ENCODE data around the gene SLF1. TPM values are rescaled to one million over a fixed set of nuclear protein-coding genes. Genes with fewer than 3 reads are reported as not detected.
A peak's percentile ranks its signal among the peaks of the same experiment; 100 is the strongest.

The SLF1 gene
- total RNA-seq, 1 experiment from 2014 or later: 26.3 TPM

GRCh38 chr5:94691291-94691690 is 72.8 kb downstream of the SLF1 start:
- Histone ChIP-seq H3K9ac (ENCODE audit: low read length) (no peak overlapping the region), H3K9me3 (ENCODE audit: low read length) (no peaks in the 10 kb centered on the region), H3K4me1 (ENCODE audit: low read length) (peaks cover 6% of the 10 kb centered on the region), H4K20me1 (ENCODE audit: insufficient read depth, low read depth, low read length) (no peaks in the 10 kb centered on the region), H2AFZ (ENCODE audit: low read length) (no peak overlapping the region), H3K79me2 (ENCODE audit: low read length) (no peaks in the 10 kb centered on the region), H3K4me2 (ENCODE audit: low read depth, low read length, poor library complexity, severe bottlenecking) (no peak overlapping the region), H3K27me3 (ENCODE audit: low read length) (no peaks in the 10 kb centered on the region), H3K4me3 (ENCODE audit: low read length) (no peak overlapping the region), H3K36me3 (ENCODE audit: insufficient read depth, low read length) (peaks cover 20% of the 10 kb centered on the region; the same call in 1 of the 2 replicates), H3K9me2 (replicated peaks; ENCODE audit: insufficient read depth, low read length) (no peaks in the 10 kb centered on the region), H3K27ac (ENCODE audit: low read length) (no peak overlapping the region)
- DNase-seq: no peak

DNA sequence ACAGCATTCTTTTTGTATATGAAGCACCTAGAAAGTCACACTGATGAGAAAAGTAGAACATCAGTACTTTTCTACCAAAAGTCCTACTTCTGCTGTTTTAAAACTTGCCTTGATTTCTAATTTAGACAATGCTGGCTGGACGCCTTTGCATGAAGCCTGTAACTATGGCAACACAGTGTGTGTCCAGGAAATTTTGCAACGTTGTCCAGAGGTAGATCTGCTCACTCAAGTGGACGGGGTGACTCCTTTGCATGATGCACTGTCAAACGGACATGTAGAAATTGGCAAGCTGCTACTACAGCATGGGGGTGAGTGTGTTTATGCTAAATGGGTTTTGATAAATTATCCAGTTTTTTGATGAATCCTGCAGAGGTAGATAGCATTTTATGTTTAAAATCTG is 73.5 kb downstream of the SLF1 start:
- Histone ChIP-seq H3K4me3 (ENCODE audit: low read length) (no peak overlapping the region), H3K9me3 (ENCODE audit: low read length) (no peaks in the 10 kb centered on the region), H3K27ac (ENCODE audit: low read length) (no peak overlapping the region), H3K79me2 (ENCODE audit: low read length) (no peaks in the 10 kb centered on the region), H3K4me2 (ENCODE audit: low read depth, low read length, poor library complexity, severe bottlenecking) (no peak overlapping the region), H3K9me2 (replicated peaks; ENCODE audit: insufficient read depth, low read length) (no peaks in the 10 kb centered on the region), H3K9ac (ENCODE audit: low read length) (no peak overlapping the region), H3K27me3 (ENCODE audit: low read length) (no peaks in the 10 kb centered on the region), H3K4me1 (ENCODE audit: low read length) (peaks cover 6% of the 10 kb centered on the region), H3K36me3 (ENCODE audit: insufficient read depth, low read length) (peaks cover 23% of the 10 kb centered on the region; the same call in 1 of the 2 replicates), H2AFZ (ENCODE audit: low read length) (no peak overlapping the region), H4K20me1 (ENCODE audit: insufficient read depth, low read depth, low read length) (no peaks in the 10 kb centered on the region)
- DNase-seq: no peak

DNA sequence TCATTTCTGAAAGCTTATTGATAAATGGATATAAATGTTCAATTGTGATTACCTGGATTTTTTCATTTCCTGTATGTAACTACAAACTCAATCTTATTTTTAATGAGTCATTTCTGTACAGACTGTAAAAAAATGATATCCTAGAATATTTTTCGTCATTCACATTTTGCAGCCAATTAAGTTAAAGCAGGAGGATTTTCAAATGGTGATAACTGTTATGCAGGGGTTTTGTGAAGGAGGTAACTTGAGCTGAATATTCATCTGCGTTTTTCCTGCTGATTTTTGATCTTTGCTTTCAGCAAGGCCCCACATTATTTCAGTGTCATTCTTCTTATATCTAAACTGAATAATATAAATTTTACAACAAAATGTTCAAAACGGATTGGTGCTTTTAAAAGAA is 74.1 kb downstream of the SLF1 start:
- Histone ChIP-seq H3K4me3 (ENCODE audit: low read length) (no peak overlapping the region), H3K9me2 (replicated peaks; ENCODE audit: insufficient read depth, low read length) (no peaks in the 10 kb centered on the region), H4K20me1 (ENCODE audit: insufficient read depth, low read depth, low read length) (no peaks in the 10 kb centered on the region), H3K79me2 (ENCODE audit: low read length) (no peaks in the 10 kb centered on the region), H3K4me1 (ENCODE audit: low read length) (peaks cover 6% of the 10 kb centered on the region), H3K9ac (ENCODE audit: low read length) (no peak overlapping the region), H3K4me2 (ENCODE audit: low read depth, low read length, poor library complexity, severe bottlenecking) (no peak overlapping the region), H3K27me3 (ENCODE audit: low read length) (no peaks in the 10 kb centered on the region), H3K36me3 (ENCODE audit: insufficient read depth, low read length) (peaks cover 24% of the 10 kb centered on the region; the same call in 1 of the 2 replicates), H2AFZ (ENCODE audit: low read length) (no peak overlapping the region), H3K27ac (ENCODE audit: low read length) (no peak overlapping the region), H3K9me3 (ENCODE audit: low read length) (no peaks in the 10 kb centered on the region)
- no peak for DNase-seq

DNA sequence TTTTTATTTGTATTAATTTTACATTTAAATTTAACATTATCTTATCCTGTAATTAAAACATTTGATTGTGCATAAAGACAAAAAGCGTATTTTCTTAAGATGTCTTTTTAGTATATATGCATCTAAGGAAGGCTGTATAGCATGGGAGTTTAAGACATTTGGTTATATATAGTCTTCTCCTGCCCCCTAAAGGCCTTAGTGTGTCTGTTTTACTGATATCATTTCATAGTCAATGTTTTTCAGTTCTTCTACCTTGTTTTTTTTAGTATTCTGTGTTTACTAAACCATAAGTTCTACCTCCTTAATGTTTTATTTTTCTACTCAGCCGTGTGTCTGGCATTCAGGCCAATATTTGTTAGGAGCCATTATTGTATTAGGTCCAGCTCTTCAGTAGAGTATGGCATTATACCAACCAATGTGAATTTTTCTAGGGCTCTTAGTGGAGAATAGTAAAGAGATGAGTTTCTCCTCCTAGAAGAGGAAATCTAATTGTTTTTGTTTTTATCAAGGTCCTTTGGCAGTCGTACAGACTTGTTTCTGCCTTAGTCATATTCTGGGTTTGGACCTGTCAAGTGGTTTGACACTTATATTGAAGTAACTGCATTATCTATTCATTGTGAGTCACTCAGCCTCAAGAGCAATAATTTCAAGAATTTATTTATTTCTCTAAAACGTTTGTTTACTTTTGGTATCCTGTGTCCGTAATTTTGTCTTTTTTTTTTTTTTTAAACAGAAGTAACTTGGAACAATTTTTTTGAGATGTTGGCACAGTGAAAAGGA is 74.8 kb downstream of the SLF1 start:
- Histone ChIP-seq H3K36me3 (ENCODE audit: insufficient read depth, low read length) (peaks cover 24% of the 10 kb centered on the region; the same call in 1 of the 2 replicates), H3K4me1 (ENCODE audit: low read length) (peaks cover 6% of the 10 kb centered on the region), H3K27ac (ENCODE audit: low read length) (no peak overlapping the region), H3K79me2 (ENCODE audit: low read length) (no peaks in the 10 kb centered on the region), H3K4me2 (ENCODE audit: low read depth, low read length, poor library complexity, severe bottlenecking) (no peak overlapping the region), H4K20me1 (ENCODE audit: insufficient read depth, low read depth, low read length) (no peaks in the 10 kb centered on the region), H3K9me2 (replicated peaks; ENCODE audit: insufficient read depth, low read length) (no peaks in the 10 kb centered on the region), H3K27me3 (ENCODE audit: low read length) (no peaks in the 10 kb centered on the region), H3K9me3 (ENCODE audit: low read length) (no peaks in the 10 kb centered on the region), H3K9ac (ENCODE audit: low read length) (no peak overlapping the region), H3K4me3 (ENCODE audit: low read length) (no peak overlapping the region), H2AFZ (ENCODE audit: low read length) (no peak overlapping the region)
- peak; percentile 68 for DNase-seq

DNA sequence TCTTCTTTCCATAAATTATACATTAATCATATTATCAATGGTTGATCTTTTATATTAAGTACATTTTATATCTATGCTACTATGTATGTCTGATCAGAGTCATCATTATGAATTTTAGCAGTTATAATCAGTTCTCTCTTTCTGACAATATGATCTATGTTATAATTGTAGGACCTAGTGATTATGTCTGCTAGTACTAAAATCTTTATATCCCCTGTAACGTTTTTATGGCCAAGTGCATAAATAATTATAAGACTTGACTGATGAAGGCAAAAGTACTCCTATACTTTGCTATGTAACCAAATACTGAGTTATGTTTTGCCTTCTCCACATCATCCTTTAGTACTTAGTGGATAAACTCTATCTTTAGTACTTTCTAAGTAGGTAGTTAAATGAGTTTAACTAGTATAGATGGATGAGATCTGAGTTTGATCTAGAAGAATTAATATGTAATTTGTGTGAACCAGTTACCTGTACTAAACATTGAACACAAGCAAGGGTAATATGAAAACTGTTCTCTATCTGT is 75.4 kb downstream of the SLF1 start:
- Histone ChIP-seq H3K27ac (ENCODE audit: low read length) (no peak overlapping the region), H3K27me3 (ENCODE audit: low read length) (no peaks in the 10 kb centered on the region), H4K20me1 (ENCODE audit: insufficient read depth, low read depth, low read length) (no peaks in the 10 kb centered on the region), H3K9me3 (ENCODE audit: low read length) (no peaks in the 10 kb centered on the region), H3K4me1 (ENCODE audit: low read length) (peaks cover 6% of the 10 kb centered on the region), H3K36me3 (ENCODE audit: insufficient read depth, low read length) (peaks cover 21% of the 10 kb centered on the region; the same call in 1 of the 2 replicates), H3K4me3 (ENCODE audit: low read length) (no peak overlapping the region), H2AFZ (ENCODE audit: low read length) (no peak overlapping the region), H3K9ac (ENCODE audit: low read length) (no peak overlapping the region), H3K79me2 (ENCODE audit: low read length) (no peaks in the 10 kb centered on the region), H3K4me2 (ENCODE audit: low read depth, low read length, poor library complexity, severe bottlenecking) (no peak overlapping the region), H3K9me2 (replicated peaks; ENCODE audit: insufficient read depth, low read length) (no peaks in the 10 kb centered on the region)
- no peak for DNase-seq

- Histone ChIP-seq H3K4me1 (ENCODE audit: low read length) (peaks cover 6% of the 10 kb centered on the region), H3K4me3 (ENCODE audit: low read length) (no peak overlapping the region), H3K36me3 (ENCODE audit: insufficient read depth, low read length) (peaks cover 19% of the 10 kb centered on the region; the same call in 1 of the 2 replicates), H3K9ac (ENCODE audit: low read length) (no peak overlapping the region), H2AFZ (ENCODE audit: low read length) (no peak overlapping the region), H3K4me2 (ENCODE audit: low read depth, low read length, poor library complexity, severe bottlenecking) (no peak overlapping the region), H3K9me2 (replicated peaks; ENCODE audit: insufficient read depth, low read length) (no peaks in the 10 kb centered on the region), H3K27me3 (ENCODE audit: low read length) (no peaks in the 10 kb centered on the region), H3K79me2 (ENCODE audit: low read length) (no peaks in the 10 kb centered on the region), H4K20me1 (ENCODE audit: insufficient read depth, low read depth, low read length) (no peaks in the 10 kb centered on the region), H3K27ac (ENCODE audit: low read length) (no peak overlapping the region), H3K9me3 (ENCODE audit: low read length) (no peaks in the 10 kb centered on the region)
- no peak for DNase-seq
Observed at GRCh38 chr5:94694671-94695070, 76.2 kb downstream of the SLF1 start.

- peaks cover 4% of the 10 kb centered on the region; the same call in 1 of the 2 replicates for H3K4me1 ChIP-seq (ENCODE audit: low read length)
- H3K4me3 ChIP-seq (ENCODE audit: low read length): no peak overlapping the region
- H3K79me2 ChIP-seq (ENCODE audit: low read length): no peaks in the 10 kb centered on the region
- peaks cover 12% of the 10 kb centered on the region; the same call in 1 of the 2 replicates for H3K36me3 ChIP-seq (ENCODE audit: insufficient read depth, low read length)
- no peak overlapping the region for H3K4me2 ChIP-seq (ENCODE audit: low read depth, low read length, poor library complexity, severe bottlenecking)
- no peak overlapping the region for H2AFZ ChIP-seq (ENCODE audit: low read length)
- H4K20me1 ChIP-seq (ENCODE audit: insufficient read depth, low read depth, low read length): no peaks in the 10 kb centered on the region
- no peaks in the 10 kb centered on the region for H3K27me3 ChIP-seq (ENCODE audit: low read length)
- no peaks in the 10 kb centered on the region for H3K9me3 ChIP-seq (ENCODE audit: low read length)
- DNase-seq: no peak
- H3K9ac ChIP-seq (ENCODE audit: low read length): no peak overlapping the region
- no peaks in the 10 kb centered on the region for H3K9me2 ChIP-seq (replicated peaks; ENCODE audit: insufficient read depth, low read length)
- H3K27ac ChIP-seq (ENCODE audit: low read length): no peak overlapping the region
Observed at GRCh38 chr5:94698197-94698596, 79.7 kb downstream of the SLF1 start.

DNA sequence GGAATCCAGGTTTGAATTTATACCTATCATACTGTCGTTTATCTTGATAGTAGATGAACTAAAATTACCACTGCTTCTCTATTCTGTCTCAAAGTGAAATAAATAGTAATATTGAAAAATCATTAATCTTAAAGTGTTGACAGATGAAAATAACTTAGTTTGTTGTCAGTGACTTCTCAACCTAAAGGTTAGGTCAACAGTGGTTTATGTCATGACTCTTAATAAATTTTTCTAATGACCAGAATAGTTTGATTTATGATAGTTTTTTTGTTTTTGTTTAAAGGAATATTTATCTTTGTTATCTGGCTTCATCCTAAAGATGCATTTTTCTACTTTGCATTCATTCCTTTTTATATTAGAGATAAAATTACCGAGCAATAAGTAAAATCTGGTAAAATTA is 81.1 kb downstream of the SLF1 start:
- Histone ChIP-seq H2AFZ (ENCODE audit: low read length) (no peak overlapping the region), H3K36me3 (ENCODE audit: insufficient read depth, low read length) (peaks cover 11% of the 10 kb centered on the region; the same call in 1 of the 2 replicates), H3K9me3 (ENCODE audit: low read length) (no peaks in the 10 kb centered on the region), H3K4me2 (ENCODE audit: low read depth, low read length, poor library complexity, severe bottlenecking) (no peak overlapping the region), H4K20me1 (ENCODE audit: insufficient read depth, low read depth, low read length) (no peaks in the 10 kb centered on the region), H3K27ac (ENCODE audit: low read length) (no peak overlapping the region), H3K9ac (ENCODE audit: low read length) (no peak overlapping the region), H3K79me2 (ENCODE audit: low read length) (no peaks in the 10 kb centered on the region), H3K9me2 (replicated peaks; ENCODE audit: insufficient read depth, low read length) (no peaks in the 10 kb centered on the region), H3K4me1 (ENCODE audit: low read length) (peaks cover 4% of the 10 kb centered on the region; the same call in 1 of the 2 replicates), H3K4me3 (ENCODE audit: low read length) (no peak overlapping the region), H3K27me3 (ENCODE audit: low read length) (no peaks in the 10 kb centered on the region)
- no peak for DNase-seq
